AG04450 (cell line): Measurements from ENCODE around the gene MYBPH. TPM values are rescaled to one million over a fixed set of nuclear protein-coding genes. Genes with fewer than 3 reads are reported as not detected.

Experiments
- CTCF ChIA-PET: fragments of 300-600, 350-600 bp; formaldehyde crosslinking; extraction: SDS; loops from one replicate; lab custom pipeline; 2022; ENCODE audit warnings: antibody characterized with exemption, inconsistent platforms; lab: Charles Lee
- POLR2A ChIA-PET: fragments of 350-600 bp; formaldehyde crosslinking; extraction: SDS; loops from one replicate; lab custom pipeline; 2021; ENCODE audit warnings: antibody characterized with exemption, inconsistent platforms; lab: Yijun Ruan, JAX
- DNase-seq: peaks from one replicate; pipeline ENCODE4 v3.0.0-alpha.2; 2011; ENCODE audit warnings: low read depth, low spot score
- H3K27ac ChIP-seq: one replicate; pipeline ENCODE4 v1.5.1; 2012; ENCODE audit warnings: low read depth, low read length, control low read depth
- H3K27me3 ChIP-seq: one replicate; pipeline ENCODE4 v1.6.0; 2012; ENCODE audit warnings: low read length; ENCODE audit not compliant: control insufficient read depth, insufficient read depth
- H3K4me3 ChIP-seq: 2 replicates; pipeline ENCODE4 v1.5.1; 2011; ENCODE audit warnings: mild to moderate bottlenecking, low read depth, low read length, control low read depth
- H3K9me3 ChIP-seq: 2 replicates; pipeline ENCODE4 v1.5.1; 2012; ENCODE audit warnings: low read length; ENCODE audit not compliant: control insufficient read depth, insufficient read depth
- CTCF ChIP-seq: IDR thresholded peaks from 2 replicates; pipeline ENCODE4 v1.5.1; 2011; ENCODE audit warnings: low read depth, low read length, control low read depth, inconsistent platforms
- polyA minus RNA-seq: library from RNA; depleted of rRNA, polyadenylated mRNA; stranded (reverse); fragments of >200 nt; gene quantifications from 2 replicates; pipeline ENCODE4 v1.2.3, GENCODE V29; 2011; rRNA and poly(A)+ RNA removed
- polyA plus RNA-seq: library from polyadenylated mRNA; depleted of rRNA; stranded (reverse); fragments of >200 nt; gene quantifications from 2 replicates; pipeline ENCODE4 v1.2.3, GENCODE V29; 2011; rRNA removed

The MYBPH gene
- polyA plus RNA-seq (0.04 and 0.09 TPM in 2 replicates), polyA minus RNA-seq (0.13 TPM in 1 of 2 replicates, not detected in the other)

GRCh38 chr1:203175237-203175826, at the start of gene MYBPH:
MYBPH (minus strand) TSS chr1:203175826; CDS start chr1:203175755, 71 bp downstream.
- ChIA-PET CTCF (interaction anchor here (2.0 to 2.4 kb wide), 2 partner anchors 92 to 135 kb away, joined by 4 to 8 read pairs; no protein-coding TSS in a partner anchor), POLR2A (no interaction called here)
- Histone ChIP-seq H3K9me3 (peaks cover 5% of the 10 kb centered on the region; the same call in 1 of the 2 replicates), H3K27ac (no peak within 1 kb of the TSS), H3K27me3 (peaks cover 8% of the 10 kb centered on the region), H3K4me3 (no peak within 1 kb of the TSS)
- no peak for TF ChIP-seq CTCF
- DNase-seq, result no peak

- CTCF ChIA-PET, result interaction anchor here (1.2 to 1.4 kb wide), 3 partner anchors 10 to 107 kb away, joined by 4 to 6 read pairs (median 4); no protein-coding TSS in a partner anchor
Observed at GRCh38 chr1:203225071-203225470, 49.4 kb upstream of the MYBPH start.

GRCh38 chr1:203223012-203223775, 47.6 kb upstream of the MYBPH start:
- no peak overlapping the region for H3K4me3 ChIP-seq
- no peak for TF ChIP-seq CTCF
- no peaks in the 10 kb centered on the region for H3K9me3 ChIP-seq
- H3K27ac ChIP-seq, result no peak overlapping the region
- POLR2A ChIA-PET, result no interaction called here
- H3K27me3 ChIP-seq, result peaks cover 69% of the 10 kb centered on the region
- DNase-seq, result no peak
- CTCF ChIA-PET, result interaction anchor here (3.2 kb wide), 2 partner anchors 44 to 105 kb away, joined by 10 to 16 read pairs; no protein-coding TSS in a partner anchor

More at GRCh38 chr1:203225071-203225470, 49.4 kb upstream of the MYBPH start:
- H3K4me3 ChIP-seq, result no peak overlapping the region
- no peak for DNase-seq
- no peak overlapping the region for H3K27ac ChIP-seq
- no peaks in the 10 kb centered on the region for H3K9me3 ChIP-seq
- peaks cover 62% of the 10 kb centered on the region for H3K27me3 ChIP-seq
- POLR2A ChIA-PET, result no interaction called here
- TF ChIP-seq CTCF, result no peak

- no peaks in the 10 kb centered on the region for H3K9me3 ChIP-seq
- POLR2A ChIA-PET, result no interaction called here
- no peak overlapping the region for H3K4me3 ChIP-seq
- H3K27me3 ChIP-seq, result peaks cover 67% of the 10 kb centered on the region
- CTCF ChIA-PET, result interaction anchor here (3.2 to 9.0 kb wide), 3 partner anchors 47 to 180 kb away, joined by 10 to 253 read pairs (median 117); no protein-coding TSS in a partner anchor
- no peak overlapping the region for H3K27ac ChIP-seq
- no peak for TF ChIP-seq CTCF
- DNase-seq, result no peak
Observed at GRCh38 chr1:203219934-203220333, 44.3 kb upstream of the MYBPH start.
